Activated CD4-positive, alpha-beta T cell treated with anti-CD3 and anti-CD28 coated beads for 36 hours (primary cell): ENCODE results near the gene TPST1. TPM values are rescaled to one million over a fixed set of nuclear protein-coding genes. Genes with fewer than 3 reads are reported as not detected.

Experiments
- ATAC-seq: fragments of 200-7000 bp; cut with Tn5 transposase; one replicate; pipeline ENCODE4 v1.10.0; 2021; ENCODE audit warnings: mild to moderate bottlenecking, moderate library complexity
- CTCF ChIA-PET: fragments of 350-600 bp; sonication (Branson Sonifier 250); formaldehyde crosslinking; loops from one replicate; lab custom pipeline; 2021; ENCODE audit warnings: antibody characterized with exemption; lab: Charles Lee
- POLR2A ChIA-PET: fragments of 350-600 bp; sonication (Branson Sonifier 250); formaldehyde crosslinking; loops from one replicate; lab custom pipeline; 2021; ENCODE audit warnings: antibody characterized with exemption, inconsistent platforms; lab: Charles Lee
- DNase-seq: peaks from one replicate; pipeline ENCODE4 v3.0.0-alpha.2; 2020
- H3K27ac Mint-ChIP-seq: one replicate; pipeline ENCODE4 v1.8.0; 2021; ENCODE audit warnings: mixed read lengths
- H3K27me3 Mint-ChIP-seq: one replicate; pipeline ENCODE4 v1.8.0; 2021; ENCODE audit warnings: mixed read lengths
- H3K36me3 Mint-ChIP-seq: one replicate; pipeline ENCODE4 v1.8.0; 2021; ENCODE audit warnings: low read depth, mixed read lengths
- H3K4me1 Mint-ChIP-seq: one replicate; pipeline ENCODE4 v1.8.0; 2021; ENCODE audit warnings: mixed read lengths
- H3K4me3 Mint-ChIP-seq: one replicate; pipeline ENCODE4 v1.8.0; 2021; ENCODE audit warnings: mild to moderate bottlenecking, moderate library complexity, mixed read lengths
- H3K9me3 Mint-ChIP-seq: one replicate; pipeline ENCODE4 v1.8.0; 2021; ENCODE audit warnings: low read depth, mixed read lengths
- intact Hi-C, 2 experiments: fragments of 100-400 bp; cut with DNase I in 1 of 2; cut with micrococcal nuclease in 1 of 2; formaldehyde crosslinking; loops; one replicate each; pipeline versions ENCODE4 v1.14.2 to v1.15.1; 2022 to 2024; cut with DNase I, micrococcal nuclease
- total RNA-seq, 2 experiments: library from RNA; stranded (reverse); gene quantifications; one replicate each; pipeline ENCODE4 v1.2.3, GENCODE V29; 2021

TPST1 gene
- total RNA-seq, 2 experiments from 2014 or later = 1.0 to 1.1 TPM

DNA sequence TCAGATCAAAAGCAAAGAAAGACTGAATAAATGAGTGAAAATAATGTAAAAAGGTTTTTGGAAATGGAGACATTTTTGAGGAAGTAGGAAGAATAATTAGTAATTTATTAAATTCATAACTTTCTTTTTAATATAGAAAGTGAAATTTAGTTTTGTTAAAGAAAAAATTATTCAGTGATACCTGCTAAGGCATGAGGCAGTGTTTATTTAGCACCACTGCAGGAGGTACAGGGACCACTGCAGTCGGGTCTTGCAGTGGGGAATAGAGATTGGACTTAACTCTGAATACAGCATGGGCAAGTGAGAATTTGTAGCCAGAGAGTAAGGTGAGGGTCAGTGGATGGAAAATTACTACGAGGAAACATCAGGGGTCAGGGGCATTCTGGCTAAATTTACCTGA is 39.9 kb downstream of the TPST1 start:
- CTCF ChIA-PET = no interaction called here
- no peaks in the 10 kb centered on the region for H3K4me1 Mint-ChIP-seq
- no peak for ATAC-seq
- intact Hi-C loops = no loop called here
- POLR2A ChIA-PET = no interaction called here
- no peaks in the 10 kb centered on the region for H3K36me3 Mint-ChIP-seq
- H3K27me3 Mint-ChIP-seq = no peaks in the 10 kb centered on the region
- no peaks in the 10 kb centered on the region for H3K9me3 Mint-ChIP-seq
- H3K4me3 Mint-ChIP-seq = no peak overlapping the region
- no peak for DNase-seq
- no peak overlapping the region for H3K27ac Mint-ChIP-seq

DNA sequence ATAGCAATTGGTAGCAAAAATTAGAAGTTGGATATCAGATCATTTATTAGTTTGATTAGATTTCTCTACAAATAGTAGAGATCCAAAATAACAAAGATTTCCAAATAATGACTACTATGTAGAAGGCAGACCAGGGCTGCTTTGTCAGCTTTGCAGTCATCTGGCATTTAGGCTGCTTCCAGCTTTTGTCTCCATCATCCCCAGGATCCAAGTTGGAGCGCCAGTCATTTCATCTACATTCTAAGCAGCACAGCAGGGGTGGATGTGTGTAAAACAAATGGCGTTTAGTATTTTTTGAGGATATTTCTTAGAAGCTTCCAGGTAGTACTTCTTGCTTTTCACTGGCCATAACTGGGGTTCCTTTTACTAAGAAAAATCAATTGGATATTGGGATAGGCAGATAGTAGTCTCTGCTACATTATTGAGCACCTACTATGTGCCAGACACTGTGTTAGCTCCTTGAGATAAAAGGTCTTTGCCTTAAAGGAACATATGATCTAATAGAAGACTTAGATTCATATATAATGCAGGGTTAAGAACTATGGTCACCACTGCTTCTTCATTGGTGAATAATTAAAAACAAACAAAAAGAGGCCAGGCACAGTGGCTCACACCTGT is 41.5 kb downstream of the TPST1 start:
- no peak for ATAC-seq

DNA sequence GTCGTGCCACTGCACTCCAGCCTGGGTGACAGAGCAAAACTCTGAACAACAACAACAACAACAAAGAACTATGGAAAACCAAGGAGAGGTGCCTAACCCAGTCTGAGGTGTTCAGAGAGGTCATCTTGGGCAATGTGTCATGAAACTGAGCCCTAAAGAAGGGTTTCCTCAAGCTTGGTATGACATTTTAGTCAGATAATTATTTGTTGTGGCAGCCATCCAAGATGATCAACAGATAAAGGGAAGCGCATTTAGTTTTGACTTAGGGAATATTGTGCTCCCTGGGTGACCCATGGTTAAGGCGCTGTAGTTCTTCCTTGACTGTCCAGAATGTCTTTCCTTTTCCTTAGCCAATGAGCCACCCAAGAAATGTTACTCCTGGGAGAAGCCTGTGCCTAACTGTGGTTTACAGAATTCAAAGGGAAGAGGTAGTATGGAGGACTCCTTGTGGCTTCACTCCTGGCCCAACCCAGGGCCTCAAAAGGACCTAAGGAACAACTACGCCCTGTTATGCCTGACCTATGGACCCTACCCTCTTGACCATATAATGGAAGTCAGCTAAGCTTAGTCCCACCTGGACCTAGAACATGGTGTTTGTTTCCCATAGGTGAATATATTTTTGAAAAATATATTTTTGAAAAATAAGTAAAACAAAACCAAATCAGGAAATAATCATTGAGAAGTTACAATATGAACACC is 42.4 kb downstream of the TPST1 start:
- ATAC-seq (no peak), DNase-seq (no peak)
- no peaks in the 10 kb centered on the region for H3K9me3 Mint-ChIP-seq
- intact Hi-C loops = no loop called here
- no peaks in the 10 kb centered on the region for H3K36me3 Mint-ChIP-seq
- no peaks in the 10 kb centered on the region for H3K27me3 Mint-ChIP-seq
- POLR2A ChIA-PET = no interaction called here
- H3K4me1 Mint-ChIP-seq = no peaks in the 10 kb centered on the region
- no peak overlapping the region for H3K27ac Mint-ChIP-seq
- H3K4me3 Mint-ChIP-seq = no peak overlapping the region
- CTCF ChIA-PET = no interaction called here

More for the DNA sequence above, 41.5 kb downstream of the TPST1 start:
- POLR2A ChIA-PET = no interaction called here
- intact Hi-C loops = no loop called here
- no peaks in the 10 kb centered on the region for H3K9me3 Mint-ChIP-seq
- H3K27me3 Mint-ChIP-seq = no peaks in the 10 kb centered on the region
- CTCF ChIA-PET = interaction anchor here (0.7 to 1.0 kb wide), 2 partner anchors 12 to 816 kb away, joined by 3 to 4 read pairs; no protein-coding TSS in a partner anchor
- no peak overlapping the region for H3K4me3 Mint-ChIP-seq
- H3K27ac Mint-ChIP-seq = no peak overlapping the region
- H3K36me3 Mint-ChIP-seq = no peaks in the 10 kb centered on the region
- DNase-seq = no peak
- H3K4me1 Mint-ChIP-seq = no peaks in the 10 kb centered on the region

DNA sequence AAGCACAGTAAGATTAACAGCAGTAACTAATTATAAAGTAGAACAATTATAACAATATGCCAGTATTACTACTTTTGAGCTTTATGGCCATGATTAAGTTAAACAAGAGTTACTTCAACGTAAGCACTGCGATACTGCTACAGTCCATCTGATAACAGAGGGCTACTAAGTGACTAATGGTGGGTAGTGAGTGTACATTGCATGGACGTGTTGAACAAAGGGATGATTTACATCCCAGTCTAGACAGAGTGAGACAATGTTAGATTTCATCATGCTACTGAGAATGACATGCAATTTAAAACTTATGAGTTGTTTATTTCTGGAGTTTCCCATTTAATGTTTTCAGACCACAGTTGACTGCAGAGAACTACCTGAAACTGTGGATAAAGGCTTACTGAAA is 45.6 kb downstream of the TPST1 start:
- no peak overlapping the region for H3K4me3 Mint-ChIP-seq
- ChIA-PET CTCF (interaction anchor here (1.0 kb wide), 1 partner anchor 99 kb away, joined by 4 read pairs; no protein-coding TSS in a partner anchor), POLR2A (no interaction called here)
- H3K36me3 Mint-ChIP-seq = no peaks in the 10 kb centered on the region
- no peak overlapping the region for H3K27ac Mint-ChIP-seq
- intact Hi-C loops = no loop called here
- ATAC-seq (no peak), DNase-seq (no peak)
- no peaks in the 10 kb centered on the region for H3K27me3 Mint-ChIP-seq
- no peaks in the 10 kb centered on the region for H3K9me3 Mint-ChIP-seq
- no peaks in the 10 kb centered on the region for H3K4me1 Mint-ChIP-seq

DNA sequence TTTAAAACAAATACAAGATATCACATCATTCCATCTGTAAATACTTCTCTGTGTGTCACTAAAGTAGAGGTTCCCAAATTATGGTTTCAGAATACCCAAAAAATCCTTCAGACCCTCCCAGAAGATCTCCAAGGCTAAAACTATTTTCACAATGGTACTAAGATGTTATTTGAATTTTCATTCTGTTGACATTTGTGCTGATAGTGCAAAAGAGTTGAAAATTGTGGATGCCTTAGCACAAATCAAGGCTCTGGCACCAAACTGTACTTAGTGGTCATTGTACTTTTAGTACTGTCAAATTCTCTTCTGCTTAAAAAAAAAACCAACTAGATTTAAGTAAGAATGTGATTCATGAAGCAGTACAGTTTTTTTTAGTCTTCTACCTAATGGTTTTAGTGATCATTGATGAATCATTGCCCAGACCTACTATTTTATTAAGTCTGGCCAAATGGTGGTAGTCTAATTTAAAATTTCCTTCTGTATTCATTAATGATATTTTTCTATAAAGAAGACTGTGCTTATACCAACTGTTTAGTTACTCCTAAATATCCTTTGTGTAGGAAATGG is 50.5 kb downstream of the TPST1 start:
- no peaks in the 10 kb centered on the region for H3K4me1 Mint-ChIP-seq
- peaks cover 4% of the 10 kb centered on the region for H3K27me3 Mint-ChIP-seq
- intact Hi-C loops = no loop called here
- no peaks in the 10 kb centered on the region for H3K9me3 Mint-ChIP-seq
- ChIA-PET CTCF (interaction anchor here (0.6 kb wide), 1 partner anchor 410 kb away, joined by 4 read pairs; no protein-coding TSS in a partner anchor), POLR2A (no interaction called here)
- H3K4me3 Mint-ChIP-seq = no peak overlapping the region
- H3K27ac Mint-ChIP-seq = no peak overlapping the region
- H3K36me3 Mint-ChIP-seq = no peaks in the 10 kb centered on the region
- ATAC-seq = no peak
- DNase-seq = no peak

DNA sequence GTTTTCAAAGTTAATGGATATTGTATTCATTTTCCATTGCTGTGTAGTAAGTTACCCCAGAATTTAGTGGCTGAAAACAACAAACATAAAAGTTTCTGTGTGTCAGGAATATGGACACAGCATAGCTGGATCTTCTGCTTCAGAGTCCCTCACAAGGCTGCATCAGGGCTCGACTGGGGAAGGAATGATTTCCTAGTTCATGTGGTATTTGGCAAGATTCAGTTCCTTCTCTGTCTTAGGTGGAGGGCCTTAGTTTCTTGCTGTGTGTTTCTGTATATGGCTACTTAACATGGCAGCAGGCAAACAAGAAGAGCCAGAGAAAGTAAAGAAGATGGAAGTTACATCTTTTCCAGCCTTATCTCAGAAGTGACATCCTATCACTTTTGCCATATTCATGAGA is 51.1 kb downstream of the TPST1 start:
- no peak for DNase-seq
- Mint-ChIP-seq H3K27me3 (peaks cover 7% of the 10 kb centered on the region), H3K36me3 (no peaks in the 10 kb centered on the region), H3K4me1 (no peaks in the 10 kb centered on the region), H3K27ac (no peak overlapping the region), H3K4me3 (no peak overlapping the region), H3K9me3 (no peaks in the 10 kb centered on the region)
- intact Hi-C loops = no loop called here
- no peak for ATAC-seq
- CTCF ChIA-PET = interaction anchor here (0.6 kb wide), 1 partner anchor 411 kb away, joined by 4 read pairs; no protein-coding TSS in a partner anchor
- POLR2A ChIA-PET = no interaction called here

DNA sequence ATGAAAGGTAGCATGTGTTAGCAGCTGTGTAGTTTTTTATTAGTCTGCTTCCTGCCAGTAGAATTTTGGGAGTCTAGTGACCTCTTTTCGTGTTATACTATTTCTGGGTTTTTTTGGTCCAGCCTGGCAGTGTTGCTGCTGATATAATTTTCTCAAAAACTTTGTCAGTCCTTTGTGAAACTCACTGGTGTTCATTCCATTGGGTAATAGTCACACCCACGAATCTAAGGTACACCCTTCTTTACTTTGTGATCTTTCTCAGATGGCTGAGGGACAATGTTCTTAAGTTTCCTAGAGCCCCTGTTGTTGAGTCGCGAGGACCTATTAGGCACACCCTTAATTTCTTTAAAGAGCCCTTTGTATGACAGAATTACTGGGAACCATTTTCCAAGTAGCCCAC is 52.3 kb downstream of the TPST1 start:
- no peak for ATAC-seq
- Mint-ChIP-seq H3K4me1 (no peaks in the 10 kb centered on the region), H3K27ac (no peak overlapping the region), H3K9me3 (no peaks in the 10 kb centered on the region), H3K27me3 (peaks cover 8% of the 10 kb centered on the region), H3K4me3 (no peak overlapping the region), H3K36me3 (no peaks in the 10 kb centered on the region)
- POLR2A ChIA-PET = no interaction called here
- no peak for DNase-seq
- CTCF ChIA-PET = interaction anchor here (1.0 to 1.1 kb wide), 2 partner anchors 10 to 13 kb away, joined by 3 read pairs; no protein-coding TSS in a partner anchor
- intact Hi-C loops = no loop called here

DNA sequence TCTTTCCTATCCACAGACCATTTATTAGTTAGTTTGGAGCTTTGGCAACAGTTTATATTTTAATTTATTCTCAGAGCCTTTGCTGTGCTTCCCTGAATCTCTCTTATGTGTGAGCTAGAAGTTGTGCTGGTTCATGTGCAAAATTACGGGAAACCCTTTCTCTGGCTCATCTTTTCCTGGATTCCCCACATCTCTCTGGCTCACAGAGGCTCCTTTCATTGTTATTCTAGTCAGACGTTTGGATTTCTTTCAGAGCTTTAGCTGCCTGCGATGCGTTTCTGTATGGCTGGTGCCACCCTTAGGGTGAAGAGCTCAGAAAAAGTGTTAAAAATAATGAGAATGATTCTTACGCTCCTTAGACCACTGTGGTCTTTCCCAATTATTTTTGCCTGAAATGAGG is 53.3 kb downstream of the TPST1 start:
- ChIA-PET POLR2A (no interaction called here), CTCF (interaction anchor here (0.9 to 1.1 kb wide), 3 partner anchors 9 to 13 kb away, joined by 3 read pairs; no protein-coding TSS in a partner anchor)
- DNase-seq (no peak), ATAC-seq (no peak)
- H3K27ac Mint-ChIP-seq = no peak overlapping the region
- peaks cover 8% of the 10 kb centered on the region for H3K27me3 Mint-ChIP-seq
- no peaks in the 10 kb centered on the region for H3K4me1 Mint-ChIP-seq
- H3K4me3 Mint-ChIP-seq = no peak overlapping the region
- H3K9me3 Mint-ChIP-seq = peaks cover under 1% of the 10 kb centered on the region
- intact Hi-C loops = no loop called here
- peaks cover under 1% of the 10 kb centered on the region for H3K36me3 Mint-ChIP-seq

DNA sequence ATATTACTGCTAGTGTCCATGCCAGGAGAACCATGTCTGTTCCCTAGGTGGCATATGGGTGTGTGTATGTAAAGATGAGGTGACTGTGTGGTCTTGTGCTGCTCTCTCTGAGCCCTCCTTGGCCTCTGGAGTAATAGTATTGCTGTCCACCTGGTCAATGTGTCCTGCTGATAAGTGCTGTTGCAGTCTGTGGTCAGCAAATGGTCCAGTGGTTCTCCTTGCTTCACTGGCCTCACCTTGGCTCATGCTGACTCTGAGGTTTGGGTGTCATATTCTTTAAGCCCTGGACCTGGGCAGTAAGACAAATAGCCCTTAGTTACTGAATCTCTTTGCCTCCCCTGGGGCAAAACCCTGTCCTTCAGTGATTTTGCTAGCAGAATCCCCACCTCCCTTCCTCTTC is 56.8 kb downstream of the TPST1 start:
- peaks cover 24% of the 10 kb centered on the region for H3K9me3 Mint-ChIP-seq
- intact Hi-C loops = no loop called here
- no peak overlapping the region for H3K27ac Mint-ChIP-seq
- peaks cover 8% of the 10 kb centered on the region for H3K36me3 Mint-ChIP-seq
- CTCF ChIA-PET = no interaction called here
- peaks cover 8% of the 10 kb centered on the region for H3K27me3 Mint-ChIP-seq
- DNase-seq (no peak), ATAC-seq (no peak)
- no peak overlapping the region for H3K4me3 Mint-ChIP-seq
- POLR2A ChIA-PET = no interaction called here
- no peaks in the 10 kb centered on the region for H3K4me1 Mint-ChIP-seq

DNA sequence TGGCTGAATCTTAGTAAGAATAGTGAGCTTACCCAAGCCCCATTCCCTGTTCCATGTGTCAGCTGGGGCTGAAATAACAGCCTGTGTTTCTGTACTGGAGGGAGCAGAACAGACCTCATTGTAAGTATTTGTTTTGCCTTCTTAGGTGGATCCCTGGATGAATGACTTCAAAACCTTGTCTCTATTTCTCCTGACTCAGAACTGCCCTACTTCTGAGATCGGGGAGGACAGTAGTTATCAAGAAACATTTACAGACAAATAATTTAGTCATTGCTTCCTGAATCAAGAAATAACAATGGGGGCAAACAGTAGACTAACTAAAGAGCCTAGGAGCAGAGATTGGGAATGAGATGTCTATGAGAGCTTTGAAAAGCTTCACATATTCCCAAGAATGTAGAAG is 58.8 kb downstream of the TPST1 start:
- Mint-ChIP-seq H3K27ac (no peak overlapping the region), H3K36me3 (peaks cover 9% of the 10 kb centered on the region), H3K4me1 (no peaks in the 10 kb centered on the region), H3K27me3 (peaks cover 8% of the 10 kb centered on the region), H3K9me3 (peaks cover 28% of the 10 kb centered on the region), H3K4me3 (no peak overlapping the region)
- CTCF ChIA-PET = interaction anchor here (0.6 to 1.1 kb wide), 2 partner anchors 28 to 59 kb away, joined by 3 read pairs; no protein-coding TSS in a partner anchor
- intact Hi-C loops = no loop called here
- no peak for DNase-seq
- POLR2A ChIA-PET = no interaction called here
- ATAC-seq = no peak

DNA sequence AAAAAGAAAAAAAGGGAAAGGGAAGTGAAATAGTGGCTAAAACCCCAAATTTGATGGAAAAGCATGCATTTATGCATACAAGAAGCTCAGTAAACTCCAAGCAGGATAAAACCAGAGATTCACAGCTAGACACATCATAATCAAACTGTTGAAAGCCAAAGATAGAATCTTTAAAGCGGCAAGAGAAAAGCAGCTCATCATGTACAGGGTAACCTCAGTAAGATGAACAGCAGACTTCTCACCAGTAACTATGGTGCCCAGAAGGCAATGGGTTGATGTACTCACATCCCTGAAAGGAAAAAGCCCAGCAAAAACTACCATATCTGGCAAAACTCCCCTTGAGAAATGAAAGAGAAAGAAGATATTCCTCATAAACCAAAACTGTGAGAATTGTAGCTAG is 60.4 kb downstream of the TPST1 start:
- POLR2A ChIA-PET = no interaction called here
- CTCF ChIA-PET = interaction anchor here (0.6 to 0.9 kb wide), 2 partner anchors 14 to 69 kb away, joined by 3 read pairs; no protein-coding TSS in a partner anchor
- H3K27ac Mint-ChIP-seq = no peak overlapping the region

More for the DNA sequence above, 60.4 kb downstream of the TPST1 start:
- Mint-ChIP-seq H3K36me3 (peaks cover 9% of the 10 kb centered on the region), H3K4me1 (no peaks in the 10 kb centered on the region), H3K9me3 (peaks cover 28% of the 10 kb centered on the region), H3K4me3 (no peak overlapping the region), H3K27me3 (peaks cover 5% of the 10 kb centered on the region)
- intact Hi-C loops = no loop called here
- DNase-seq (no peak), ATAC-seq (no peak)
